HCT116 (cell line): Measurements from ENCODE around the gene SLC12A8. TPM values are rescaled to one million over a fixed set of nuclear protein-coding genes. Genes with fewer than 3 reads are reported as not detected.

Experiments
- ATAC-seq: fragments of 200-7000 bp; cut with Tn5 transposase; 2 replicates; pipeline ENCODE4 v1.9.1; 2020; ENCODE audit warnings: mild to moderate bottlenecking, moderate library complexity
- BruUV-seq: library from RNA; stranded (reverse); fragments of 400-500 nt; replicated peaks from 2 replicates; lab custom pipeline; 2021; lab: Mats Ljungman, UMichigan
- CTCF ChIA-PET: fragments of 300-600 bp; sonication (Branson Sonifier 250); formaldehyde crosslinking; loops from one replicate; lab custom pipeline; 2021; ENCODE audit warnings: antibody characterized with exemption; lab: Charles Lee
- POLR2A ChIA-PET: fragments of 300-600, 350-600 bp; sonication (Branson Sonifier 250); formaldehyde crosslinking; loops from one replicate; lab custom pipeline; 2021; ENCODE audit warnings: antibody characterized with exemption; lab: Charles Lee
- RAD21 ChIA-PET, 2 experiments: fragments of 300-600 bp; sonication (Branson Sonifier 250); formaldehyde crosslinking; loops; one replicate each; lab custom pipeline; 2023; ENCODE audit warnings: low total read pairs in 2 of 2; ENCODE audit not compliant: uncharacterized antibody in 2 of 2, unreplicated experiment in 2 of 2, low non-redundant PET in 1 of 2; lab: Charles Lee
- DNase-seq: peaks from one replicate; pipeline ENCODE4 v3.0.0-alpha.2; 2010; ENCODE audit warnings: low read depth, low spot score
- H2AFZ ChIP-seq: fragments of 200-600 bp; shearing (Covaris generic), sonication (generic); 2 replicates; pipeline ENCODE4 v1.6.1; 2017; ENCODE audit warnings: low read depth, mixed run types, mixed read lengths, antibody characterized with exemption, low read length; ENCODE audit not compliant: poor library complexity, severe bottlenecking
- H3K27ac ChIP-seq: 2 replicates; pipeline ENCODE4 v1.5.1; 2012; ENCODE audit warnings: low read depth, low read length
- H3K27me3 ChIP-seq: fragments of 200-600 bp; sonication (generic); 2 replicates; pipeline ENCODE4 v1.6.1; 2016; ENCODE audit warnings: mixed run types, low read length, mixed read lengths; ENCODE audit not compliant: insufficient read depth
- H3K36me3 ChIP-seq, 2 experiments: fragments of 200-500 bp in 1 of 2; fragments of 200-600 bp in 1 of 2; sonication (Bioruptor generic) in 1 of 2; sonication (generic) in 1 of 2; 2 replicates each; pipeline versions ENCODE4 v1.5.1 to v1.6.1; 2014 to 2016; ENCODE audit warnings: low read length in 2 of 2, inconsistent platforms in 1 of 2, mixed read lengths in 1 of 2, mixed run types in 1 of 2; ENCODE audit not compliant: insufficient read depth in 2 of 2, control insufficient read depth in 1 of 2
- H3K4me1 ChIP-seq, 2 experiments: fragments of 200-600 bp in 1 of 2; sonication (generic) in 1 of 2; 2 replicates each; pipeline versions ENCODE4 v1.5.1 to v1.6.1; 2012 to 2017; ENCODE audit warnings: low read length in 2 of 2, inconsistent platforms in 1 of 2, mild to moderate bottlenecking in 1 of 2, mixed read lengths in 1 of 2, mixed run types in 1 of 2, moderate library complexity in 1 of 2; ENCODE audit not compliant: insufficient read depth in 2 of 2, control insufficient read depth in 1 of 2
- H3K4me2 ChIP-seq: fragments of 200-600 bp; sonication (generic); 2 replicates; pipeline ENCODE4 v1.6.1; 2017; ENCODE audit warnings: mixed run types, low read length, mixed read lengths
- H3K4me3 ChIP-seq, 2 experiments: fragments of 200-600 bp in 1 of 2; sonication (generic) in 1 of 2; replicated peaks in 1 of 2; 2 replicates each; pipeline ENCODE4 v1.5.1; 2011 to 2016; ENCODE audit warnings: low read length in 2 of 2, control low read depth in 1 of 2, low read depth in 1 of 2, mild to moderate bottlenecking in 1 of 2, mixed read lengths in 1 of 2, mixed run types in 1 of 2
- H3K79me2 ChIP-seq: fragments of 200-600 bp; sonication (generic); 2 replicates; pipeline ENCODE4 v1.6.1; 2017; ENCODE audit warnings: mild to moderate bottlenecking, mixed run types, low read length, moderate library complexity, mixed read lengths; ENCODE audit not compliant: insufficient read depth
- H3K9ac ChIP-seq: fragments of 200-600 bp; sonication (generic); 2 replicates; pipeline ENCODE4 v1.6.1; 2016; ENCODE audit warnings: low read length, mixed read lengths
- H3K9me2 ChIP-seq: fragments of 200-600 bp; sonication (generic), shearing (Covaris generic); 2 replicates; pipeline ENCODE4 v1.6.1; 2017; ENCODE audit warnings: mixed run types, mild to moderate bottlenecking, moderate library complexity; ENCODE audit not compliant: insufficient read depth
- H3K9me3 ChIP-seq, 2 experiments: fragments of 200-500 bp in 1 of 2; fragments of 200-600 bp in 1 of 2; sonication (Bioruptor generic) in 1 of 2; sonication (generic) in 1 of 2; 2 replicates each; pipeline ENCODE4 v1.6.1; 2014 to 2017; ENCODE audit warnings: low read length in 2 of 2, mixed read lengths in 2 of 2, inconsistent platforms in 1 of 2, low read depth in 1 of 2, mild to moderate bottlenecking in 1 of 2, mixed run types in 1 of 2, moderate library complexity in 1 of 2; ENCODE audit not compliant: control insufficient read depth in 1 of 2, insufficient read depth in 1 of 2
- H4K20me1 ChIP-seq: fragments of 200-600 bp; sonication (generic), shearing (Covaris generic); 2 replicates; pipeline ENCODE4 v1.6.1; 2017; ENCODE audit warnings: mixed run types, mild to moderate bottlenecking, moderate library complexity; ENCODE audit not compliant: insufficient read depth
- CBX3 ChIP-seq: IDR thresholded peaks from 2 replicates; pipeline ENCODE4 v1.6.1; 2012; ENCODE audit warnings: low read depth
- CEBPB ChIP-seq: IDR thresholded peaks from 2 replicates; pipeline ENCODE4 v1.6.1; 2012; ENCODE audit warnings: low read depth
- EZH2 ChIP-seq: fragments of 200-600 bp; sonication (generic); IDR thresholded peaks from 2 replicates; pipeline ENCODE4 v1.6.1; 2017; ENCODE audit warnings: antibody characterized with exemption, mixed run types
- EZH2phosphoT487 ChIP-seq: fragments of 200-600 bp; IDR thresholded peaks from 2 replicates; pipeline ENCODE4 v1.6.1; 2018; ENCODE audit warnings: antibody characterized with exemption, borderline replicate concordance
- JUND ChIP-seq: IDR thresholded peaks from 2 replicates; pipeline ENCODE4 v1.6.1; 2012
- MAX ChIP-seq: IDR thresholded peaks from 2 replicates; pipeline ENCODE4 v1.6.1; 2012
- RAD21 ChIP-seq: IDR thresholded peaks from 2 replicates; pipeline ENCODE4 v1.6.1; 2012; ENCODE audit warnings: low read depth, mild to moderate bottlenecking
- SP1 ChIP-seq: IDR thresholded peaks from 2 replicates; pipeline ENCODE4 v1.6.1; 2012; ENCODE audit warnings: low read depth
- SRF ChIP-seq: IDR thresholded peaks from 2 replicates; pipeline ENCODE4 v1.6.1; 2012; ENCODE audit warnings: low read depth
- TCF7L2 ChIP-seq: IDR thresholded peaks from 2 replicates; pipeline ENCODE4 v1.7.0; 2011; ENCODE audit warnings: borderline replicate concordance, inconsistent platforms; ENCODE audit not compliant: insufficient read depth, insufficient read length; ENCODE audit errors: extremely low read depth
- YY1 ChIP-seq: IDR thresholded peaks from 2 replicates; pipeline ENCODE4 v1.6.1; 2011; ENCODE audit warnings: low read length, low read depth, moderate library complexity, mild to moderate bottlenecking; ENCODE audit not compliant: insufficient replicate concordance; ENCODE audit errors: extremely low read depth
- ZBTB33 ChIP-seq: IDR thresholded peaks from 2 replicates; pipeline ENCODE4 v1.6.1; 2011; ENCODE audit warnings: mild to moderate bottlenecking, low read length, moderate library complexity; ENCODE audit not compliant: insufficient replicate concordance; ENCODE audit errors: extremely low read depth
- ZNF274 ChIP-seq: fragments of 200-500 bp; sonication (Bioruptor generic); IDR thresholded peaks from 2 replicates; pipeline ENCODE4 v1.6.1; 2014; ENCODE audit warnings: mild to moderate bottlenecking, low read depth, low read length, inconsistent platforms
- intact Hi-C: fragments of 100-400 bp; cut with micrococcal nuclease; formaldehyde crosslinking; loops from 2 replicates; pipeline ENCODE4 v1.10.0; 2022
- total RNA-seq: library from RNA; stranded (reverse); gene quantifications from one replicate; pipeline ENCODE4 v1.2.1, GENCODE V29; 2021; ENCODE audit not compliant: unreplicated experiment
- TF ChIP-seq, protein P1 (sequence below), 3 experiments: fragments of 200-600 bp in 1 of 3; sonication (generic) in 1 of 3; IDR thresholded peaks in 2 of 3; conservative IDR thresholded peaks in 1 of 3; 2 replicates each; pipeline ENCODE4 v1.5.1; 2012 to 2017; ENCODE audit warnings: low read depth in 2 of 3, low read length in 2 of 3, antibody characterized with exemption in 1 of 3, borderline replicate concordance in 1 of 3, control low read depth in 1 of 3, mild to moderate bottlenecking in 1 of 3, mixed read lengths in 1 of 3, mixed run types in 1 of 3, moderate library complexity in 1 of 3; ENCODE audit not compliant: insufficient read depth in 1 of 3

SLC12A8 gene
- total RNA-seq, 1 experiment from 2014 or later: 19.9 TPM

GRCh38 chr3:125163739-125164601 lies 48.6 kb downstream of the SLC12A8 start:
- H3K4me3 ChIP-seq: no peak overlapping the region
- no peaks in the 10 kb centered on the region for H3K4me1 ChIP-seq
- no peak overlapping the region for H3K9ac ChIP-seq
- POLR2A ChIA-PET: no interaction called here
- no peak overlapping the region for H2AFZ ChIP-seq
- DNase-seq (no peak), ATAC-seq (peak; percentile 52; the same call in 1 of the 2 replicates)
- CTCF ChIA-PET: interaction anchor here (1.3 kb wide), 1 partner anchor 14 kb away, joined by 3 read pairs; no protein-coding TSS in a partner anchor
- TF ChIP-seq JUND (no peak), ZBTB33 (no peak), CEBPB (no peak), SRF (no peak), EZH2phosphoT487 (no peak), ZNF274 (no peak), MAX (no peak), SP1 (no peak), YY1 (no peak), CBX3 (no peak), TCF7L2 (no peak), EZH2 (no peak), RAD21 (peak; percentile 46)
- TF ChIP-seq, protein P1, sequence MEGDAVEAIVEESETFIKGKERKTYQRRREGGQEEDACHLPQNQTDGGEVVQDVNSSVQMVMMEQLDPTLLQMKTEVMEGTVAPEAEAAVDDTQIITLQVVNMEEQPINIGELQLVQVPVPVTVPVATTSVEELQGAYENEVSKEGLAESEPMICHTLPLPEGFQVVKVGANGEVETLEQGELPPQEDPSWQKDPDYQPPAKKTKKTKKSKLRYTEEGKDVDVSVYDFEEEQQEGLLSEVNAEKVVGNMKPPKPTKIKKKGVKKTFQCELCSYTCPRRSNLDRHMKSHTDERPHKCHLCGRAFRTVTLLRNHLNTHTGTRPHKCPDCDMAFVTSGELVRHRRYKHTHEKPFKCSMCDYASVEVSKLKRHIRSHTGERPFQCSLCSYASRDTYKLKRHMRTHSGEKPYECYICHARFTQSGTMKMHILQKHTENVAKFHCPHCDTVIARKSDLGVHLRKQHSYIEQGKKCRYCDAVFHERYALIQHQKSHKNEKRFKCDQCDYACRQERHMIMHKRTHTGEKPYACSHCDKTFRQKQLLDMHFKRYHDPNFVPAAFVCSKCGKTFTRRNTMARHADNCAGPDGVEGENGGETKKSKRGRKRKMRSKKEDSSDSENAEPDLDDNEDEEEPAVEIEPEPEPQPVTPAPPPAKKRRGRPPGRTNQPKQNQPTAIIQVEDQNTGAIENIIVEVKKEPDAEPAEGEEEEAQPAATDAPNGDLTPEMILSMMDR (IDR thresholded peaks at IDR 0.05 in 2 of 3, conservative IDR thresholded peaks at IDR 0.05 in 1 of 3; ENCODE audit: borderline replicate concordance in 1 of 3, insufficient read depth in 1 of 3, low read depth in 2 of 3, low read length in 2 of 3): 0 out of 6 replicates have a peak, but pooled peaks of 2 of the 3 experiments have one; percentile 12 to 17
- H3K27me3 ChIP-seq: no peaks in the 10 kb centered on the region
- no peaks in the 10 kb centered on the region for H4K20me1 ChIP-seq
- intact Hi-C loops: no loop called here
- H3K27ac ChIP-seq: no peak overlapping the region
- no peaks in the 10 kb centered on the region for H3K79me2 ChIP-seq
- H3K36me3 ChIP-seq: peaks cover 2 to 5% of the 10 kb centered on the region in 2 experiments; a peak in 2 of 4 replicates
- no peaks in the 10 kb centered on the region for H3K9me2 ChIP-seq
- no TSS peak for BruUV-seq
- no peaks in the 10 kb centered on the region for H3K9me3 ChIP-seq
- H3K4me2 ChIP-seq: no peak overlapping the region
- RAD21 ChIA-PET: no interaction called here
